DND-41 (cell line): ENCODE results near the gene LDB2.

Source experiments
- EZH2 ChIP-seq: IDR thresholded peaks from 3 replicates; pipeline ENCODE4 v1.6.1; 2012; ENCODE audit warnings: borderline replicate concordance, low read depth, mild to moderate bottlenecking, moderate library complexity, low read length, inconsistent platforms; ENCODE audit not compliant: severe bottlenecking
- TF ChIP-seq, protein P1 (sequence below): IDR thresholded peaks from 2 replicates; pipeline ENCODE4 v1.5.1; 2012; ENCODE audit warnings: borderline replicate concordance, low read length, moderate library complexity, mild to moderate bottlenecking; ENCODE audit not compliant: poor library complexity, severe bottlenecking; ENCODE audit errors: extremely low read depth

DNA sequence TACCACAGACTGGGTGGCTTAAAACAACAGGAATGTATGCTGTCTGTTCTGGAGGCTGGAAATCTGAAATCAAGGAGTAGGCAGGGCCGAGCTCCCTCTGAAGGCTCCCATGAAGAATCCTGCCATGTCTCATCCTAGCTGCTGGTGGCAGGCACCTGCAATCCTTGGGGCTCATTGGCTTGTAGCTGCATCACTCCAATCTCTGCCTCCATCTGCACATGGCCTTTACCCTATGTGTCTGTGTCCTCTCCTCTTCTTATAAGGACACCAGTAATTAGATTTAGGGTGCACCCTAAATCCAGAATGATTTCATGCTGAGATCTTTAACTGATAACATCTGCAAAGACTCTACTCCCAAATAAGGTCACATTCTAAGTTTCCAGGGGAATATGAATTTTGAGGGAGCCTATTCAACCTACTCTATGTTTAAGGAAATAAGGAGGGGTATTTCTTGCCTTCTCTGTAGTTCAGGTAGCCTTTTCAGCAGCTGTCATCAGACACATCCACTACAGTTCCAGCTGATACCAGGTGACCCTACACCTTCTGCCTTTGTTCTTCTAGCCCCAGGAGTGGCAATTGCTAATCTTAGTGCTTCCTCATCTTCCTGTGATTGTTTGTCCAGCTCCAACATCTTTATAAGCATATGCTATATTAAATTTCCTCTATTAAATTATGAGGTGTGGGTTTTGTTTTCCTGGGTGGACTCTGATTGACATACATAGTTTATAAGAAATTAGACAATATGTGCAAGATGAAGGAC, 377.1 kb downstream of the LDB2 start:
- TF ChIP-seq EZH2 = no peak
- TF ChIP-seq, protein P1, sequence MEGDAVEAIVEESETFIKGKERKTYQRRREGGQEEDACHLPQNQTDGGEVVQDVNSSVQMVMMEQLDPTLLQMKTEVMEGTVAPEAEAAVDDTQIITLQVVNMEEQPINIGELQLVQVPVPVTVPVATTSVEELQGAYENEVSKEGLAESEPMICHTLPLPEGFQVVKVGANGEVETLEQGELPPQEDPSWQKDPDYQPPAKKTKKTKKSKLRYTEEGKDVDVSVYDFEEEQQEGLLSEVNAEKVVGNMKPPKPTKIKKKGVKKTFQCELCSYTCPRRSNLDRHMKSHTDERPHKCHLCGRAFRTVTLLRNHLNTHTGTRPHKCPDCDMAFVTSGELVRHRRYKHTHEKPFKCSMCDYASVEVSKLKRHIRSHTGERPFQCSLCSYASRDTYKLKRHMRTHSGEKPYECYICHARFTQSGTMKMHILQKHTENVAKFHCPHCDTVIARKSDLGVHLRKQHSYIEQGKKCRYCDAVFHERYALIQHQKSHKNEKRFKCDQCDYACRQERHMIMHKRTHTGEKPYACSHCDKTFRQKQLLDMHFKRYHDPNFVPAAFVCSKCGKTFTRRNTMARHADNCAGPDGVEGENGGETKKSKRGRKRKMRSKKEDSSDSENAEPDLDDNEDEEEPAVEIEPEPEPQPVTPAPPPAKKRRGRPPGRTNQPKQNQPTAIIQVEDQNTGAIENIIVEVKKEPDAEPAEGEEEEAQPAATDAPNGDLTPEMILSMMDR = no peak
